Raji (cell line): ENCODE data around the gene BRD4.

Source experiments
- POLR2A ChIP-seq: IDR thresholded peaks from 2 replicates; pipeline ENCODE4 v1.6.1; 2011; ENCODE audit warnings: low read depth, low read length, control low read depth; ENCODE audit not compliant: insufficient read depth

Gene BRD4

DNA sequence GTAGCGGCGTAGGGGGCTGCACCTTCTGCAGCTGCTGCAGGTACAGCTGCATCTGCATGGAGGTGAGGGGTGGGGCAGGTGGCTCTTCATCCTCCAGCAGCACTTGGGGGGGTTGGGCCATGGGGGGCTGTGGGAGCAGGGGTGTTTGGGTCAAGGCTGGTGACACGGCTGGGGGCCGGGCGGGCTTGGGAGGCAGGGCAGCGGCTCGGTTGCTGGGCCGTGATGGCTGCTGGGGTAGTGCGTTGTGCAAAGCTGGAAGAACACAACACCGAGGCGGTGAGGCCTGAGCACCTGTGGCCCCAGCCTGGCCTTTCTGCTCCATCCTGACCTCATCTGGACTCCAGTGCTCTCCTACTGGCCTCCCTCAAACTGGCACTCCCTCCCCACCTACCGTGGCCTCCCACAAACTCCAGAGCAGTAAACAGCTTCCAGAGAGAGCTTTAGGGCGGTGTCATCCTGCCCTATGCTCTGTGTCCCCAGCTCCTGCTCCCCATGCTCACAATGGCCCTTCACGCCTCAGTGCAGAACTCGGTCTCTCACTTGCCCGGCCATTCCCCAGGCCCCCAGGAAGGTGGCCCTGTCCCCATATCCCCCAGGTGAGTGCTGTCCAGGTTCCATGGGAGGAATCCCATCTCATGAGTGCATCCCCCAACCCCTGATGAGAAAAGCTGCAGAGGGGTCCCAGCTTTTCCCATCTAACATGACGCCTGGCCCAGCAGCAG, 88.9 kb downstream of the BRD4 start:
- no peak for TF ChIP-seq POLR2A

DNA sequence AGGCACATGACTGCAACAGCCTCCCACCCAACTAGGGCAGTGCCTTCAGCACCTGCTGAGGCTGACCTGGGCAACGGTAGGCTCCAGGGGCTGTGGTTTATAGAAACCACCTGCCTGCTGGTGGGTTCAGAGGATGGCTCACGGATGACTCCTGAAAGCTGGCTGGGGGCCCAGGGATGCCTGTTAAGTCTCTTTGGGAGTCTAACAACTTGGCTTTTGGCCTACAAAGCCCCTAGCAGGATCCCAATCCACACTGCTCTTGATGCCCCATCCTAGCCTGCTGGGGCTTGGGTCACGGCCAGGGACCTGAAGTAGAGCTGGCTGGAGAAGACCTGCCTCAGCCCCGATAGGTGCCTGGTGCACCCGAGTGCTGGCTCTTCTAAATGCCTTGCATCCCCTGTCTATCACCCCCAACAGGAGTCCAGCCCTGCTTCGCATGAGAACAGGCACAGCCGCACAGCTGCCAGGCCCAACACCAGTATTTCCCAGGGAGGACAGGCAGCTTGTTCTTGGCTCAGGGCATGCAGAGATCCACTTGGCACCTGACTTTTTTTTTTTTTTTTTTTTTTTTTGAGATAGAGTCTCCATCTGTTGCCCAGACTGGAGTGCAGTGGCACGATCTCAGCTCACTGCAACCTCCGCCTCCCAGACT, 91.0 kb downstream of the BRD4 start:
- no peak for TF ChIP-seq POLR2A

DNA sequence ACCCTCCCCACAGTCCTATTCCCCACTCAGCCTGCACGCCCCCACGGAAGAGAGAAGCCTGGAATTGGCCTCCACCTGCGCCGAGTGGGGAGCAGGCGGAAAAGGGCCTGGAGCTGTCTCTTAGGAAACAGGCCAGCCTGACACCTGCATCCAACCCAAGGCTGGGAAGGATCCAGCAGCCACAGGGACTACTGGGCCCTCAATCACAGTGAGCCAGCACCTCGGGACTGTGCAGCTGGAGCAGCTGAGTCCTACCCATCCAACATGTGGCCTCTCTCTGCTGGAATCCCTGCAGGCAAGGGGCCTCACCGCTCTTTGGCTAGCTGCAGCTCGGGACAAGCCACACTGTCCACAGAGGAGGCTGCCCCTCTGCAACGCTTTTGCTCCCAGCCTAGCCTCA, 91.8 kb downstream of the BRD4 start:
- no peak for TF ChIP-seq POLR2A

DNA sequence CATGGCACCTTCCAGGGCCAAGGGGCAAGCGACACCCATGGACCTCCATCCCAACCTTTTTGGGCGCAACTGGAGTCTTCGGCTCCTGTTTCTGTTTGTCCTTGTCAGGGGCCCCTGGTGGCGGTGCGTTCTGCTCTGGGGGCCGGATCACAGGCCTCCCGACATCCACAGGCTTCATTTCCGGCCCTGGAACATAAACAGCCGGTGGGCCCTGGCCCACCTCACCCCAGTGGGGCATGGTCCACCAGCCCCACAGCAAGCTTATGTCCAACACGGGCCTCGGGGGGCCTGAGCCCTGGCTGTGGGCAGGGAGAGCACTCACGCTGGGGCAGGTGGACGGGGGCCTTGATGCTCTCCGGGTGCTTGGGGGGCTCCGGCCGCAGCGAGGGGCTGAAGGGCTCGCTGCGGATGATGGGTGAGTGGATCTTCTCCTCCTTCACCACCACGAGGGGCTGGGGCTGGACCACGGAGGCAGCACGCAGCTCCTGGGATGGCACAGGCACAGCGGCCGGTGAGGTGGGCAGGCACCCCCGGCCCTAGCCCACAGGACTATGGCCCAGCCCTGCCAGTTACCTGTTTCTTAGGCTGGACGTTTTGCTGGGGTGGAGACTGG, 92.9 kb downstream of the BRD4 start:
- no peak for TF ChIP-seq POLR2A

DNA sequence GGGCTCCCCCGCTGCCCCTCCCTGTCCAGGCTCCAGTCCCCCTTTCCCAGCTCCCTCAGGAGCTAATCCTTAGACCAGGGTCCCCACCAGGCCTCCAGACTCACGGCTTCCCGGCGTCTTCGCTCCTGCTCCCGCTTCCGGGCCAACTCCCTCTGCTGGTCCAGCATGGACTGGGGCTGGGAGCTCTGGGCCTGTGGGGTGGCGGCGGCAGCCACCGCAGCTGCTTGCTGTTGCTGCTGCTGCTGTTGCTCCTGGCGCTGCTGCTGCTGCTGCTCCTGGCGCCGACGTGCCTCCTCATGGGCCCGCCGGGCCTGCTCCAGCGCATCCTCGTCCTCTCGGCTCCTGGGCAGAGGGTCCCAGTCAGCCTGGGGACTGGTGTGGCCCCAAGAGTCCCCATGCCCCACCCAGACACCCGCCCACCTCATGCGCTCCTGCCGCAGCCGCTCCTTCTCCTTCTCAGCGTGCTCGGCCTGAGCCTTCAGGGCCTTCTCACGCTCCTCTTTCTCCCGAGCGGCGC, 93.6 kb downstream of the BRD4 start:
- TF ChIP-seq POLR2A: no peak

DNA sequence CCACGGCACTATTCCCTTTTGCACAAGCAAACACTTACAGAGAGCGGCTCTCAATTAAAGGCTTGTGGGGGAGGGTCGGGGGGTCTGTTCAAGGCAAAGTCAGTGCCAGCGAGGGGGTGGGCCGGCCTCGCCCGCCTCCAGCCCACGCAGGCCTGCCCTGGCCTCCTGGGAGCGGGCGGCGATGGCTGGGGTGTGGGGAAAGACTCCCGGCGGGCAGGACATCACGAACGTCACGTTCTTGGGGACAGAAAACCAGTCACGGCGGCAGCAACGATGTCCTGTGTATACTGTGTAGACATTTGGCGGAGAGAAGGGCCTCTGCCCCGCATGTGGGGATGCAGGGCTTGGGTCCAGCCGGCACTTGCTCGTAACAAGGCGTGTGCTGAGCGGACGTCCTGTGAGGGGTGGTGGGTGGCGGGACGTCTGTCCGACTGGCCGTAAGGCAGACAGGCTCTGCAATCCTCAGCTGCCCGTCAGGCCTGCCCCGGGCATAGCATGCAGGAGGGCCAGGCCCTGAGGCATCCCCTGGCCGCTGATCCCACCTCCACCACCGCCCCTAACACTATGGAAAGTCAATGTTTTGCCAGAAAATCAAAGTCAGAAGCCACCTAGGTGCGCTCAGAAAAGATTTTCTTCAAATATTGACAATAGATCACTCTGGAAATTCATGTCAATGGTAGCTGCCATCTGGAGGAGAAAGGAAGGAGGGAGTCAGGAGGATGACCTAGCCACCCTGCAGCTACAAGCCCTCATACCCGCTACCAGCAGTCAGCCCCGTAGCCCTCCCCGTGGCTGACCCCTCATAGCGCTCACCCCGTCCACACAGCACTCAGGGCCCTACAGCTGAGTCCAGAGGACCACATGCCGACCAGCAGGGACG, 94.3 kb downstream of the BRD4 start:
- TF ChIP-seq POLR2A: no peak

DNA sequence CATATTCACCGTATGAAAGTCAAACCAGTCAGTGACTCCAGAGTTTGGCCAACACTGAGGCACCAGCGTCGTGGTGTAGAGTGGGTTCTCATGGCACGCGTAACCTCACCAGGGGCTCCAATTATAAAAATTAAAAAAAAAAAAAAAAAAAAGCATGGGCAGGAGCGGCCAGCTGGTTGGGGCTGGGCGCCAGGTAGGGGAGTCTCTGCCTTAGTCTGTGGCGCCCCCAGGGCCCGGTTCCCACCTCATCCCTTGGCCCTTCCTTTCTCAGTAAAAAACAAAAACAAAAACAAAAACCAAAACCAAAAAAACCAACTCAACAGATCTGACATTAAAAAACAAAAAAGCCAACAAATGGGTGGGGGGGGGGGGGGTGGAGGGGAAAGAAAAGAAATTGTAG, 95.5 kb downstream of the BRD4 start:
- no peak for TF ChIP-seq POLR2A

DNA sequence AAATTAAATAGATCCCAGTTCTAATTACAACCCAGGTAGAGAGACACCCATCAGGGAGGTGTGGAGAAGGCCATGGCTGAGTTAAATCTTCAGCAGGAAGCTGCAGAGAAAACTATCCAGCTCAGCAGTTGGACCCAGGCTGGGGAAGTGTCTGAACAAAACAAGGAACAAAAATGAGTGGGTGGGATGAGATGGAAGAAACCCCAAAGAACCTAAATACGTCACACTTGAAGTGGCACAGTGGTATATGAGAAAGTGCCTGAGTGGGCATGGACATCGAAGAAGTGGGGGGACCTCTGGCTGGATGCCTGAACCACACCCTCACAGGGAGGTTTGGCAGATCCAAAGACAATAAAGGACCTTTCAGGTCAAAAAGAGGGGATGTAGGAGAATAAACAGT, 96.6 kb downstream of the BRD4 start:
- no peak for TF ChIP-seq POLR2A

DNA sequence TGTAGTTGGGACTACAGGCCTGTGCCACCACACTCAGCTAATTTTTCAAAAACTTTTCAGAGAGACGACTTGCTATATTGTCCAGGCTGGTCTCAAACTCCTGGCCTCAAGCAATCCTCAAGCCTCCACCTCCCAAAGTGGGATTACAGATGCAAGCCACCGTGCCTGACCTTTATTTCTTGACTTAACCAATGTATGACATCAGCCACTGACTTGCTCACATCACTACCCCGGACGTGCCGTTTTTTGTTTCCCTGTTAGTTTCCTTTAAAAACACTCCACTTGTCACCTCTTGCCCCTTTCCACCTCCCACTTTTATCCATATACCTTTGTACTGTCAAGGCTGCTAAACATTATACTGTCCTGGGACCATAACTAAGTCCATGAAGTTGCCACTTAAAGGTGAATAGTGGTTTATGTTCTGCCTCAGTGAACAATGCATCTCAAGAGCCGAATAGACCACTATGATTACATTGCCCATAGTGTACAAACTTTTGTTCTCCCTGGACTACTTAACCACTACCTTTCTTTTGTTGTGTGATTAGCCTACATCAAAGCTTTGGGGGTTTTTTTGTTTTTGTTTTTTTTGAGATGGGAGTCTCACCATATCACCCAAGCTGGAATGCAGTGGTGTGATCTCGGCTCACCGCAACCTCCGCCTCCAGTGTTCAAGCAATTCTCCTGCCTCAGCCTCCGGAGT, 97.8 kb downstream of the BRD4 start:
- TF ChIP-seq POLR2A: no peak

DNA sequence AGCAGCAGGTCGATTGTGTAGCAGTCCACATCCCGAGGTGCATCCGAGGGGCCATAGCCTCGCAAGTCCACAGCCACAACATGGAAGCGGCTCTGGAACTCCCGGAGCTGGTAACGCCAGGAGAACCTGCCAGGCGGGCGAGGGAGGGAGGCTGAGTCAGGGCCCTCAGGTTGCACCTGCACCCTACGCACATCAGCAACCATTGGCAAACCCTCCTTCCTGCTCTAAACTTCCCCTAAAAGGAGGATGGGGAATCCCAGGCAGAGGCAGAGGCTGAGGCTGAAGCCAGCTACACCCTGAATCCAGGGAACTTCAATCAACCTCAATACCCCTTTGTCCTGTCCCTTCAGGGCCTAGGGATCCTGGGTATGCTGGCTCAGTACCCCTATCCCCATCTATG, 101.1 kb downstream of the BRD4 start:
- TF ChIP-seq POLR2A: no peak

DNA sequence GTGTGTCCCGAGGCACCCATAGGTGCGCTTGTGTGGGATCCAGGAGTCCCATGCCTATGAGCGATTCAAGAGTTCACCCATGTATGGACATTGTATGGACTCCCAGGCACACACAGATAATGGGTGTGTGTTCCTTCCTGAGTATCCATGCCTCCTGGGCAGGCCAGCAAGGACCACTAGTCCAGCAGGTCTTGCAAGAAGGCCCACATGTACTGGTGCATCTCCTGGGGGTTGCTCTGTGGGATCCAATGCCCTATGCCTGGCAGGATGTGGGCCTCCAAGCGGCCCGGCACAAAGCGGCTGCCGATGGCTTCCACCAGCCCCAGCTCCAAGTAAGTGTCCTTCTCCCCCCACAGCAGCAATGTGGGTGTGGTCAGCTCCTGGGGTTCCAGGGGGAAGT, 105.1 kb downstream of the BRD4 start:
- no peak for TF ChIP-seq POLR2A

DNA sequence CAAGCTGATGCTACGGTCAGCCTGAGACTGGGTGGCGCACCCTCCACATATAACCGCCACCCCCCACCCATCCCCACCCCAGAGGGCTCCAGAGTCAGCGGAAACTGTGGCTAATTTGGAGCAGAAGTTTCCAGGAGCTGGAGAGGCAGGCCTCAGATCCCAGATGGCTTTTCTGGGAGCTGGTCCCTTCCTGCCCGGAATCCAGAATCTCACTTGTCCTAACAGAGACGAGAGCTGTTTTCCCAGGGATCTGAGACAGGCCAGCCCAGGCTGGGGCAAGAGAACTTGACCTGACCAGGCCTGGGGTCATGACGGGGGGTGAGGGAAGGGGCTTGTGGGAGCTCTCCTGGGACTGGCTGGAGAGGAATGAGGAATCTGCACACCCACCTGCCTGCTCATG, 106.6 kb downstream of the BRD4 start:
- TF ChIP-seq POLR2A: no peak

DNA sequence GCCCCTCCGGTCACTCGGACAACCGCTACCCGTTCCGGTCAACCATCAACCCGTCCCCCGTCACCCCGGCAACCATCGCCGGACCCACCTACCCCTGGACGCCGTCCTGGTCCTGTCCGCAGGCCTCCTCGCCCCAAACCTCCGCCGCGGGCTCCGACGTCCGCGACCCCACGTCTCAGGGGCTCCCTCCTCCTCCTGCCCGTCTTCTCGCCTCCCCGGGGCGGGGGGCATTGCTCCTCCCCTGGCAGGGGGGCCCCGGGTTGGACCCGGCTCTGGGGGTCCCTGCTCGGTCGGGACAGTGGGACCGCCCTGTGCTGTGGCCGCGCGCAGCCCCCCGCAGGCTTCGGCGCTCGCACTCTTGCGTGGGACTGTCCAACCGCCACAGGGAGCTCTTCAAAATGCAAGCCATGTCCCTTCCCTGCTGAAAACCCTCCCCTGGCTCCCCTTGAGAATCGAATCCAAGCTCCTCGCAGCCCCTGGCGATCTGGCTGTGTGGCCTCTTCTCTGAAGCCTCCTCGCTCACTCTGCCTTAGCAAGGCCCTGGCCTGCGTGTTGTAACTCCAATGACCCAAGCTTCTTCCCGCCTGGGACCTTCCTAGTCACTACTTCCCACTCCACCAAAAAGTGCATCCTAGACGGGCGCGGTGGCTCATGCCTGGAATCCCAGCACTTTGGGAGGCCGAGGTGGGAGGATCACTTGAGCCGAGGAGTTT, 108.5 kb downstream of the BRD4 start:
- TF ChIP-seq POLR2A: no peak
